Activated T-cell treated with anti-CD3 and anti-CD28 coated beads, Interleukin-2, amount 50 U/mL, for 72 hours (primary cell): ENCODE measurements around the gene SLC7A9. TPM values are rescaled to one million over a fixed set of nuclear protein-coding genes. Genes with fewer than 3 reads are reported as not detected.
A peak's percentile ranks its signal among the peaks of the same experiment; 100 is the strongest.

Source experiments
- ATAC-seq, 2 donors: fragments of 150-1000 bp; cut with Tn5 transposase; replicated peaks in 1 of 2; 2 replicates each; pipeline ENCODE4 v1.10.0; 2021; ENCODE audit warnings: moderate library complexity in 2 of 2, mild to moderate bottlenecking in 1 of 2
- DNase-seq, 2 donors: peaks; one replicate each; pipeline ENCODE4 v3.0.0; 2021 to 2022; ENCODE audit warnings: mixed read lengths in 1 of 2
- H3K27ac Mint-ChIP-seq: one replicate; pipeline ENCODE4 v1.8.0; 2022; ENCODE audit warnings: mild to moderate bottlenecking, moderate library complexity, mixed read lengths
- H3K27me3 Mint-ChIP-seq: one replicate; pipeline ENCODE4 v1.8.0; 2022; ENCODE audit warnings: low read depth, mixed read lengths
- H3K36me3 Mint-ChIP-seq, 2 donors: one replicate each; pipeline ENCODE4 v1.8.0; 2022; ENCODE audit warnings: mixed read lengths in 2 of 2, mild to moderate bottlenecking in 1 of 2; ENCODE audit not compliant: insufficient read depth in 2 of 2
- H3K4me1 Mint-ChIP-seq: one replicate; pipeline ENCODE4 v1.8.0; 2022; ENCODE audit warnings: low read depth, mixed read lengths
- H3K4me3 Mint-ChIP-seq, 2 donors: one replicate each; pipeline ENCODE4 v1.8.0; 2022; ENCODE audit warnings: mild to moderate bottlenecking in 2 of 2, mixed read lengths in 2 of 2, moderate library complexity in 2 of 2
- H3K9me3 Mint-ChIP-seq, 2 donors: one replicate each; pipeline ENCODE4 v1.8.0; 2022; ENCODE audit warnings: mixed read lengths in 2 of 2
- total RNA-seq, 2 donors: library from RNA; stranded (reverse); gene quantifications; one replicate each; pipeline ENCODE4 v1.2.3, GENCODE V29; 2022

Gene SLC7A9
- total RNA-seq, 2 donors from 2014 or later, result 0.28 TPM; not detected in 1

- Mint-ChIP-seq H3K4me1 (peaks cover 16% of the 10 kb centered on the region), H3K36me3 (no peaks in the 10 kb centered on the region), H3K4me3 (peak overlapping the region in 1 of 2 donors; percentile 32), H3K9me3 (no peaks in the 10 kb centered on the region), H3K27ac (no peak overlapping the region), H3K27me3 (peaks cover 24% of the 10 kb centered on the region)
- ATAC-seq, result no peak
- no peak for DNase-seq
These were observed 44.5 kb downstream of the SLC7A9 start for GRCh38 chr19:32824916-32825608.

GRCh38 chr19:32824191-32824751 lies 45.3 kb downstream of the SLC7A9 start:
- Mint-ChIP-seq H3K4me3 (no peak overlapping the region), H3K36me3 (no peaks in the 10 kb centered on the region), H3K27ac (no peak overlapping the region), H3K27me3 (peaks cover 32% of the 10 kb centered on the region), H3K4me1 (peaks cover 19% of the 10 kb centered on the region), H3K9me3 (no peaks in the 10 kb centered on the region)
- DNase-seq (no peak), ATAC-seq (no peak)

GRCh38 chr19:32823747-32824102 lies 45.8 kb downstream of the SLC7A9 start:
- Mint-ChIP-seq H3K27me3 (peaks cover 32% of the 10 kb centered on the region), H3K4me1 (peaks cover 14% of the 10 kb centered on the region), H3K4me3 (no peak overlapping the region), H3K36me3 (no peaks in the 10 kb centered on the region), H3K9me3 (no peaks in the 10 kb centered on the region), H3K27ac (no peak overlapping the region)
- DNase-seq (no peak), ATAC-seq (no peak)

GRCh38 chr19:32822916-32823746 lies 46.4 kb downstream of the SLC7A9 start:
- Mint-ChIP-seq H3K4me3 (no peak overlapping the region), H3K4me1 (peaks cover 19% of the 10 kb centered on the region), H3K36me3 (no peaks in the 10 kb centered on the region), H3K27ac (no peak overlapping the region), H3K9me3 (no peaks in the 10 kb centered on the region), H3K27me3 (peaks cover 32% of the 10 kb centered on the region)
- DNase-seq, result no peak
- ATAC-seq, result no peak

GRCh38 chr19:32819419-32820400 lies 49.9 kb downstream of the SLC7A9 start:
- peaks cover 20% of the 10 kb centered on the region for H3K4me1 Mint-ChIP-seq
- H3K27me3 Mint-ChIP-seq, result peaks cover 25% of the 10 kb centered on the region
- H3K36me3 Mint-ChIP-seq, result no peaks in the 10 kb centered on the region
- DNase-seq (no peak), ATAC-seq (no peak)
- H3K4me3 Mint-ChIP-seq, result peak overlapping the region in 1 of 2 donors; percentile 24
- no peaks in the 10 kb centered on the region for H3K9me3 Mint-ChIP-seq
- no peak overlapping the region for H3K27ac Mint-ChIP-seq

- Mint-ChIP-seq H3K4me1 (peaks cover 31% of the 10 kb centered on the region), H3K27me3 (peaks cover 17% of the 10 kb centered on the region), H3K9me3 (no peaks in the 10 kb centered on the region), H3K27ac (no peak overlapping the region), H3K36me3 (no peaks in the 10 kb centered on the region), H3K4me3 (no peak overlapping the region)
- DNase-seq, result no peak
- no peak for ATAC-seq
These were observed 51.0 kb downstream of the SLC7A9 start for GRCh38 chr19:32818536-32818935.

- H3K27ac Mint-ChIP-seq, result no peak overlapping the region
- no peaks in the 10 kb centered on the region for H3K9me3 Mint-ChIP-seq
- ATAC-seq (no peak), DNase-seq (no peak)
- H3K4me1 Mint-ChIP-seq, result peaks cover 32% of the 10 kb centered on the region
- H3K27me3 Mint-ChIP-seq, result peaks cover 15% of the 10 kb centered on the region
- H3K4me3 Mint-ChIP-seq, result no peak overlapping the region
- H3K36me3 Mint-ChIP-seq, result no peaks in the 10 kb centered on the region
These were observed 51.7 kb downstream of the SLC7A9 start for GRCh38 chr19:32817569-32818476.

- ATAC-seq (no peak), DNase-seq (no peak)
- Mint-ChIP-seq H3K27me3 (peaks cover 15% of the 10 kb centered on the region), H3K4me1 (peaks cover 32% of the 10 kb centered on the region), H3K27ac (no peak overlapping the region), H3K9me3 (no peaks in the 10 kb centered on the region), H3K36me3 (no peaks in the 10 kb centered on the region), H3K4me3 (no peak overlapping the region)
These were observed 52.9 kb downstream of the SLC7A9 start for GRCh38 chr19:32816555-32817099.

- ATAC-seq (no peak), DNase-seq (no peak)
- H3K27me3 Mint-ChIP-seq, result peaks cover 9% of the 10 kb centered on the region
- H3K4me3 Mint-ChIP-seq, result no peak overlapping the region
- no peak overlapping the region for H3K27ac Mint-ChIP-seq
- no peaks in the 10 kb centered on the region for H3K9me3 Mint-ChIP-seq
- peaks cover 29% of the 10 kb centered on the region for H3K4me1 Mint-ChIP-seq
- H3K36me3 Mint-ChIP-seq, result no peaks in the 10 kb centered on the region
These were observed 54.9 kb downstream of the SLC7A9 start for GRCh38 chr19:32814624-32815023.

- Mint-ChIP-seq H3K36me3 (no peaks in the 10 kb centered on the region), H3K9me3 (no peaks in the 10 kb centered on the region), H3K27ac (no peak overlapping the region), H3K4me3 (no peak overlapping the region), H3K4me1 (peaks cover 32% of the 10 kb centered on the region), H3K27me3 (peaks cover 7% of the 10 kb centered on the region)
- DNase-seq, result no peak
- no peak for ATAC-seq
These were observed 55.6 kb downstream of the SLC7A9 start for GRCh38 chr19:32813862-32814425.

GRCh38 chr19:32812571-32812970 lies 57.0 kb downstream of the SLC7A9 start:
- Mint-ChIP-seq H3K9me3 (no peaks in the 10 kb centered on the region), H3K4me1 (peaks cover 28% of the 10 kb centered on the region), H3K4me3 (no peak overlapping the region), H3K27ac (no peak overlapping the region), H3K36me3 (no peaks in the 10 kb centered on the region), H3K27me3 (peaks cover 7% of the 10 kb centered on the region)
- DNase-seq (no peak), ATAC-seq (no peak)
